Natural killer cell (primary cell): ENCODE measurements around the gene MAML3. TPM values are rescaled to one million over a fixed set of nuclear protein-coding genes. Genes with fewer than 3 reads are reported as not detected.

Experiments used
- ATAC-seq, 3 donors: fragments of 150-1000 bp in 2 of 3; fragments of 200-7000 bp in 1 of 3; cut with Tn5 transposase; 1 replicate in 1 of 3; 2 replicates in 2 of 3; pipeline ENCODE4 v1.10.0; 2021; ENCODE audit warnings: mild to moderate bottlenecking in 2 of 3, moderate library complexity in 2 of 3
- DNase-seq, 2 donors: peaks; one replicate each; pipeline versions ENCODE4 v3.0.0 to v3.0.0-alpha.2; 2013 to 2021; ENCODE audit warnings: mixed read lengths in 1 of 2
- H3K27ac ChIP-seq: one replicate; pipeline ENCODE4 v1.5.1; 2013; ENCODE audit warnings: mild to moderate bottlenecking, low read length
- H3K27me3 ChIP-seq: one replicate; pipeline ENCODE4 v1.6.1; 2013; ENCODE audit warnings: low read length; ENCODE audit not compliant: control insufficient read depth, insufficient read depth
- H3K36me3 ChIP-seq: one replicate; pipeline ENCODE4 v1.6.1; 2013; ENCODE audit warnings: low read length; ENCODE audit not compliant: control insufficient read depth, insufficient read depth
- H3K4me1 ChIP-seq: one replicate; pipeline ENCODE4 v1.6.1; 2013; ENCODE audit warnings: low read length; ENCODE audit not compliant: control insufficient read depth, insufficient read depth
- H3K4me3 ChIP-seq: one replicate; pipeline ENCODE4 v1.5.1; 2013; ENCODE audit warnings: low read length
- H3K9me3 ChIP-seq: one replicate; pipeline ENCODE4 v1.6.1; 2013; ENCODE audit warnings: low read length; ENCODE audit not compliant: control insufficient read depth, insufficient read depth
- H3K27ac Mint-ChIP-seq, 2 donors: one replicate each; pipeline ENCODE4 v1.8.0; 2022; ENCODE audit warnings: mild to moderate bottlenecking in 2 of 2, mixed read lengths in 2 of 2, moderate library complexity in 1 of 2
- H3K27me3 Mint-ChIP-seq, 2 donors: one replicate each; pipeline ENCODE4 v1.8.0; 2022; ENCODE audit warnings: low read depth in 2 of 2, mixed read lengths in 2 of 2
- H3K36me3 Mint-ChIP-seq: one replicate; pipeline ENCODE4 v1.8.0; 2022; ENCODE audit warnings: mixed read lengths
- H3K4me1 Mint-ChIP-seq, 2 donors: one replicate each; pipeline ENCODE4 v1.8.0; 2022; ENCODE audit warnings: mixed read lengths in 2 of 2
- H3K4me3 Mint-ChIP-seq: one replicate; pipeline ENCODE4 v1.8.0; 2022; ENCODE audit warnings: mild to moderate bottlenecking, moderate library complexity, mixed read lengths
- H3K9me3 Mint-ChIP-seq, 2 donors: one replicate each; pipeline ENCODE4 v1.8.0; 2022; ENCODE audit warnings: mixed read lengths in 2 of 2
- CTCF ChIP-seq: fragments of 200-600 bp; IDR thresholded peaks from one replicate; pipeline ENCODE4 v1.8.0; 2022; ENCODE audit warnings: antibody characterized with exemption
- WGBS: methylation state at CpG from one replicate; pipeline ENCODE4 v1.1.7; 2013; ENCODE audit warnings: missing lambda C conversion rate; ENCODE audit not compliant: insufficient coverage; 5-methylcytosine and 5-hydroxymethylcytosine counted together
- intact Hi-C: fragments of 100-400 bp; cut with micrococcal nuclease; formaldehyde crosslinking; loops from one replicate; pipeline ENCODE4 v1.14.2; 2022
- total RNA-seq, 4 donors: library from RNA; stranded (reverse); fragments of 120-200 nt in 1 of 4; gene quantifications; one replicate each; pipeline versions ENCODE4 v1.2.3 to v1.2.4, GENCODE V29; 2013 to 2022

MAML3 gene
- total RNA-seq, 3 donors from 2014 or later (not counting 1 experiment from before 2014, with no cell fraction given) = 1.7 to 5.6 (median 2.8) TPM

GRCh38 chr4:140096483-140096861 lies 57.5 kb downstream of the MAML3 start:
- DNase-seq = no peak
- no peak for ATAC-seq
- H3K4me3 ChIP-seq = no peak overlapping the region

GRCh38 chr4:140095694-140096482 lies 58.1 kb downstream of the MAML3 start:
- H3K27me3 Mint-ChIP-seq = peaks cover 34 to 43% of the 10 kb centered on the region in 2 donors
- H3K4me3 Mint-ChIP-seq = peak overlapping the region; percentile 1
- no peak for TF ChIP-seq CTCF
- peak overlapping the region; percentile 34 to 85 for H3K27ac Mint-ChIP-seq
- intact Hi-C loops = loop anchor here (5.0 kb wide), 1 partner anchor 56 kb away; the partner anchor contains the start of gene MAML3
- DNase-seq (peak in 1 of 2 donors; percentile 88), ATAC-seq (peak; percentile 39 to 65 (median 57))
- Histone ChIP-seq H3K9me3 (no peaks in the 10 kb centered on the region), H3K36me3 (no peaks in the 10 kb centered on the region), H3K4me1 (peaks cover 45% of the 10 kb centered on the region), H3K4me3 (peak overlapping the region; percentile 6), H3K27ac (peak overlapping the region; percentile 64), H3K27me3 (no peaks in the 10 kb centered on the region)
- no peaks in the 10 kb centered on the region for H3K9me3 Mint-ChIP-seq
- peaks cover 34% of the 10 kb centered on the region in 2 donors for H3K4me1 Mint-ChIP-seq
- H3K36me3 Mint-ChIP-seq = no peaks in the 10 kb centered on the region
- WGBS = 38% methylated on average over 9 of the region's 9 CpGs

More at GRCh38 chr4:140096483-140096861, 57.5 kb downstream of the MAML3 start:
- WGBS = no CpG with 5 or more reads among the region's 5 CpGs
- Mint-ChIP-seq H3K4me1 (peaks cover 34% of the 10 kb centered on the region in 2 donors), H3K4me3 (no peak overlapping the region), H3K27me3 (peaks cover 34 to 43% of the 10 kb centered on the region in 2 donors), H3K27ac (peak overlapping the region; percentile 34 to 85), H3K36me3 (no peaks in the 10 kb centered on the region), H3K9me3 (no peaks in the 10 kb centered on the region)
- H3K27me3 ChIP-seq = no peaks in the 10 kb centered on the region
- no peak for TF ChIP-seq CTCF
- peak overlapping the region; percentile 32 for H3K27ac ChIP-seq
- intact Hi-C loops = loop anchor here (5.0 kb wide), 1 partner anchor 56 kb away; the partner anchor contains the start of gene MAML3
- H3K4me1 ChIP-seq = peaks cover 45% of the 10 kb centered on the region
- no peaks in the 10 kb centered on the region for H3K9me3 ChIP-seq
- H3K36me3 ChIP-seq = no peaks in the 10 kb centered on the region

- Mint-ChIP-seq H3K4me1 (peaks cover 27 to 28% of the 10 kb centered on the region in 2 donors), H3K36me3 (no peaks in the 10 kb centered on the region), H3K27me3 (peaks cover 30 to 38% of the 10 kb centered on the region in 2 donors), H3K9me3 (no peaks in the 10 kb centered on the region), H3K27ac (peak overlapping the region; percentile 34 to 85), H3K4me3 (peak overlapping the region; percentile 1)
- peaks cover 41% of the 10 kb centered on the region for H3K4me1 ChIP-seq
- DNase-seq (peak; percentile 27 to 74), ATAC-seq (peak; percentile 72 to 82 (median 78))
- H3K9me3 ChIP-seq = no peaks in the 10 kb centered on the region
- H3K27ac ChIP-seq = peak overlapping the region; percentile 64
- no peak for TF ChIP-seq CTCF
- H3K27me3 ChIP-seq = no peaks in the 10 kb centered on the region
- 47% methylated on average over 14 of the region's 17 CpGs for WGBS
- peak overlapping the region; percentile 6 for H3K4me3 ChIP-seq
- H3K36me3 ChIP-seq = no peaks in the 10 kb centered on the region
- intact Hi-C loops = loop anchor here (5.0 kb wide), 1 partner anchor 58 kb away; the partner anchor contains the start of gene MAML3
These were observed 59.3 kb downstream of the MAML3 start for GRCh38 chr4:140094438-140095420.
